HG03521 (cell line): ENCODE measurements around the gene BET1L.
A peak's percentile ranks its signal among the peaks of the same experiment; 100 is the strongest.
"Not testable (repeated sequence)": the region's sequence is repeated elsewhere in the genome, so short reads cannot be mapped to it uniquely, and the experiment has no call there.

Source experiments
- ATAC-seq: cut with Tn5 transposase; IDR thresholded peaks from one replicate; pipeline ENCODE4 v1.9.1; 2021; ENCODE audit warnings: mild to moderate bottlenecking, moderate library complexity; ENCODE audit not compliant: unreplicated experiment

BET1L gene

GRCh38 chr11:197741-198235 lies 9.4 kb downstream of the BET1L start:
- no peak for ATAC-seq

- no peak for ATAC-seq
These were observed 10.1 kb downstream of the BET1L start for GRCh38 chr11:196786-197731.

GRCh38 chr11:193481-193880 lies 13.7 kb downstream of the BET1L start:
- not testable (repeated sequence) for ATAC-seq

GRCh38 chr11:192674-193128 lies 14.5 kb downstream of the BET1L start, which contains the start of gene SCGB1C1:
Gene SCGB1C1, plus strand, starts transcription at chr11:193078. Its CDS starts 22 bp downstream, at chr11:193100.
- not testable (repeated sequence) for ATAC-seq

- ATAC-seq: not testable (repeated sequence)
These were observed 15.4 kb downstream of the BET1L start for GRCh38 chr11:191490-192478.

GRCh38 chr11:190546-190945 lies 16.7 kb downstream of the BET1L start:
- ATAC-seq: not testable (repeated sequence)

GRCh38 chr11:189843-190311 lies 17.3 kb downstream of the BET1L start:
- ATAC-seq: peak; percentile 77

- not testable (repeated sequence) for ATAC-seq
These were observed 17.9 kb downstream of the BET1L start for GRCh38 chr11:189200-189783.

GRCh38 chr11:180242-180641 lies 27.0 kb downstream of the BET1L start:
- ATAC-seq: not testable (repeated sequence)
